NCI-H1417 (cell line): ENCODE data around the gene PIGS.
"Not testable (repeated sequence)": the region's sequence is repeated elsewhere in the genome, so short reads cannot be mapped to it uniquely, and the experiment has no call there.

Source experiments
- DNase-seq, 3 experiments: peaks; one replicate each; lab custom pipeline; 2025; lab: John Stamatoyannopoulos, UW

The PIGS gene

GRCh38 chr17:28529013-28529400 is 42.3 kb downstream of the PIGS start:
- no peak for DNase-seq

- DNase-seq: no peak
Observed at GRCh38 chr17:28528327-28529012, 42.9 kb downstream of the PIGS start.

GRCh38 chr17:28527859-28528258 is 43.5 kb downstream of the PIGS start:
- DNase-seq: no peak

- no peak for DNase-seq
Observed at GRCh38 chr17:28527181-28527681, 44.1 kb downstream of the PIGS start.

GRCh38 chr17:28526381-28526780 is 44.9 kb downstream of the PIGS start:
- DNase-seq: no peak

GRCh38 chr17:28524476-28525424 is 46.6 kb downstream of the PIGS start:
- no peak for DNase-seq

- no peak for DNase-seq
Observed at GRCh38 chr17:28523876-28524275, 47.4 kb downstream of the PIGS start.

- DNase-seq: no peak
Observed at GRCh38 chr17:28523186-28523585, 48.1 kb downstream of the PIGS start.

GRCh38 chr17:28522281-28522680 is 49.0 kb downstream of the PIGS start:
- not testable (repeated sequence) for DNase-seq

- peak in 1 of 3 experiments; percentile 71 for DNase-seq
Observed at GRCh38 chr17:28521311-28522085, 49.8 kb downstream of the PIGS start.

- no peak for DNase-seq
Observed at GRCh38 chr17:28520687-28521086, 50.6 kb downstream of the PIGS start.

GRCh38 chr17:28519236-28519635 is 52.1 kb downstream of the PIGS start:
- DNase-seq: no peak

GRCh38 chr17:28518578-28518977 is 52.7 kb downstream of the PIGS start:
- no peak for DNase-seq

- DNase-seq: no peak
Observed at GRCh38 chr17:28518132-28518531, 53.2 kb downstream of the PIGS start.

- DNase-seq: no peak
Observed at GRCh38 chr17:28515518-28515917, 55.8 kb downstream of the PIGS start.

- peak in 1 of 3 experiments; percentile 30 for DNase-seq
Observed at GRCh38 chr17:28514561-28515002, 56.7 kb downstream of the PIGS start.

- no peak for DNase-seq
Observed at GRCh38 chr17:28513476-28513875, 57.8 kb downstream of the PIGS start.

- DNase-seq: no peak
Observed at GRCh38 chr17:28511858-28512461, 59.4 kb downstream of the PIGS start.

- DNase-seq: no peak
Observed at GRCh38 chr17:28509789-28510188, 61.5 kb downstream of the PIGS start.

GRCh38 chr17:28508211-28508724 is 63.1 kb downstream of the PIGS start:
- no peak for DNase-seq

GRCh38 chr17:28507567-28508203 is 63.6 kb downstream of the PIGS start:
- DNase-seq: peak in 1 of 3 experiments; percentile 26
